ENCODE results near the gene SIRT3.

DNA sequence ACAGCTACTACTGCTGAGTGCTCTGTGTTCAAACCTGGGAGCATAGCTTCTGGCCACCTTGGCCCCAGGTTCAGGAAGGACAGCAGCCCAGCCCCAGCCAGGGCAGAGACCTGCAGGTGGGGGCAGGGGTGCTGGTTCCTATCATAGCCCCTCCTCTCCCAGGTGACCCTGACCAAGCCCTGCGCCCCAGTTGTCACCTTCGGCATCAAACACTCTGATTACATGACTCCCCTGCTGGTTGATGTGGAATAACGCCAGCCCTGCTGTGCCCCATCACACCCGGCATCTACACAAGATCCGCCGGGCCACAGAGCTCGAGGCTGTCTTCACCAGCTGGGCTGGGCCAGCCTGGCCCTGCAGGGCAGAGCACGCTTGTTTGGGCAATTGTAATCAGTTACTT, 36.4 kb downstream of the SIRT3 start:
- TF ChIP-seq, protein P1, sequence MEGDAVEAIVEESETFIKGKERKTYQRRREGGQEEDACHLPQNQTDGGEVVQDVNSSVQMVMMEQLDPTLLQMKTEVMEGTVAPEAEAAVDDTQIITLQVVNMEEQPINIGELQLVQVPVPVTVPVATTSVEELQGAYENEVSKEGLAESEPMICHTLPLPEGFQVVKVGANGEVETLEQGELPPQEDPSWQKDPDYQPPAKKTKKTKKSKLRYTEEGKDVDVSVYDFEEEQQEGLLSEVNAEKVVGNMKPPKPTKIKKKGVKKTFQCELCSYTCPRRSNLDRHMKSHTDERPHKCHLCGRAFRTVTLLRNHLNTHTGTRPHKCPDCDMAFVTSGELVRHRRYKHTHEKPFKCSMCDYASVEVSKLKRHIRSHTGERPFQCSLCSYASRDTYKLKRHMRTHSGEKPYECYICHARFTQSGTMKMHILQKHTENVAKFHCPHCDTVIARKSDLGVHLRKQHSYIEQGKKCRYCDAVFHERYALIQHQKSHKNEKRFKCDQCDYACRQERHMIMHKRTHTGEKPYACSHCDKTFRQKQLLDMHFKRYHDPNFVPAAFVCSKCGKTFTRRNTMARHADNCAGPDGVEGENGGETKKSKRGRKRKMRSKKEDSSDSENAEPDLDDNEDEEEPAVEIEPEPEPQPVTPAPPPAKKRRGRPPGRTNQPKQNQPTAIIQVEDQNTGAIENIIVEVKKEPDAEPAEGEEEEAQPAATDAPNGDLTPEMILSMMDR (conservative IDR thresholded peaks at IDR 0.05; ENCODE audit: low read depth, low read length): no peak
- TF ChIP-seq EZH2 (IDR thresholded peaks at IDR 0.05; ENCODE audit: borderline replicate concordance, low read depth, low read length, poor library complexity, severe bottlenecking): no peak
